Endothelial cell (in vitro differentiated cells): ENCODE data around the gene AP4M1. TPM values are rescaled to one million over a fixed set of nuclear protein-coding genes. Genes with fewer than 3 reads are reported as not detected.
A peak's percentile ranks its signal among the peaks of the same experiment; 100 is the strongest.

Source experiments
- DNase-seq: peaks from one replicate; pipeline ENCODE4 v3.0.0; 2021; ENCODE audit warnings: low spot score
- H3K27ac Mint-ChIP-seq: one replicate; pipeline ENCODE4 v1.8.0; 2021; ENCODE audit warnings: mixed read lengths, inconsistent platforms; ENCODE audit not compliant: unreplicated experiment
- H3K27me3 Mint-ChIP-seq: one replicate; pipeline ENCODE4 v1.8.0; 2021; ENCODE audit warnings: mild to moderate bottlenecking, moderate library complexity, mixed read lengths, inconsistent platforms; ENCODE audit not compliant: unreplicated experiment
- H3K36me3 Mint-ChIP-seq: one replicate; pipeline ENCODE4 v1.8.0; 2021; ENCODE audit warnings: mild to moderate bottlenecking, low read depth, mixed read lengths, inconsistent platforms; ENCODE audit not compliant: unreplicated experiment
- H3K4me1 Mint-ChIP-seq: one replicate; pipeline ENCODE4 v1.8.0; 2021; ENCODE audit warnings: mild to moderate bottlenecking, mixed read lengths, inconsistent platforms; ENCODE audit not compliant: unreplicated experiment
- H3K4me3 Mint-ChIP-seq: one replicate; pipeline ENCODE4 v1.8.0; 2021; ENCODE audit warnings: mild to moderate bottlenecking, mixed read lengths, inconsistent platforms; ENCODE audit not compliant: unreplicated experiment
- H3K9me3 Mint-ChIP-seq: one replicate; pipeline ENCODE4 v1.8.0; 2021; ENCODE audit warnings: mixed read lengths, inconsistent platforms; ENCODE audit not compliant: unreplicated experiment
- total RNA-seq: library from RNA; stranded (reverse); fragmentation: NEBNext Ultra II Directional; extraction: Animal tissue kit (Norgen Biotek cat#: 25700); gene quantifications from one replicate; pipeline ENCODE4 v1.2.1, GENCODE V29; 2021; ENCODE audit not compliant: unreplicated experiment
- TF ChIP-seq, protein P1 (sequence below): fragments of 200-600 bp; sonication (generic); IDR thresholded peaks from one replicate; pipeline ENCODE4 v1.5.0; 2021; ENCODE audit warnings: antibody characterized with exemption; ENCODE audit not compliant: unreplicated experiment

The AP4M1 gene
- total RNA-seq, 1 donor from 2014 or later: 17.8 TPM

DNA sequence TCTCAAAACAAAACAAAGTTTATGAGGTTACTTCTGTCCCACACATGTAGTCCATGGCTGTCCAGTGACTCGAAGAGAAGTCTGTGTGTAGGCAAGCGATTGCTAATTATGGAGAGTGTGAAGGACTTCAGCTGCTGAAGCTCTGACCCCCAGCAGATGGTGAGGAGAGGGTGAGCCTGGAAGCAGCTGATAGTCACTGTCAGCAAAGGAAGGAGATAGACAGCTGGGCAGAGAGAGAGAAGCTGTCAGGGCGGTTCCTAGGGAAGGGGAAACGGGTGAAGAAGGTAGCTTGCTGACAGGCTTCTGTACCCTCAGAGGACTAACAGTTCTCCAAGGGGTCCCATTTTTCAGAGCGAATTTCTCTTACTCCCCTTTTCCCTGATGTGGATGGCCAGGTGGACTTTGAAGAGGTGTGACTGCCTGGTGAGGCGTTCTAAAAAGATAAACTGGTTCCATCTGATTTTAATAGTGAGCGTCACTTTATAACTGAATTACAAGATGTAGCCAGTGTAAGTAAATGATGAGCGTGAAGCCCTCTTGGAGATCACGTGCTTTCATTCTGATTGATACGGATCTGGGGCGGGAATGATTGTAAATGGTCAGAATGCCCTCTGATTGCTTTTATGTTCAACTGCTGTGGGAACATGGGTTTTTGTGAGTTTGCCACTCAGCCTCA is 39.8 kb upstream of the AP4M1 start:
- no peak overlapping the region for H3K27ac Mint-ChIP-seq
- peak overlapping the region; percentile 78 for H3K4me3 Mint-ChIP-seq

DNA sequence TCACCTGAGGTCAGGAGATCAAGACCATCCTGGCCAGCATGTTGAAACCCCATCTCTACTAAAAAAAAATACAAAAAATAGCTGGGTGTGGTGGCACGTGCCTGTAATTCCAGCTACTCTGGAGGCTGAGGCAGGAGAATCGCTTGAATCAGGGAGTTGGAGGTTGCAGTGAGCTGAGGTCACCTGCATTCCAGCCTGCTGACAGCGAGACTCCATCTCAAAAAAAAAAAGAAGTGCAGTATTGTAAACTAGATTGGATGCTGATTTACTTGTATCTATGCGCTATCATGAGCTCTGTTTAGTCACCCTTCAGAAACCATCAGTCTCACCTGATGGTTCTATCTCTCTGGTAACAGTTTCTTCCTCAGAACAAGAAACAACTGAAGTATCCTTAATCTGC is 38.1 kb upstream of the AP4M1 start:
- DNase-seq: no peak
- Mint-ChIP-seq H3K27me3 (peaks cover 3% of the 10 kb centered on the region), H3K4me3 (peak overlapping the region; percentile 42), H3K9me3 (no peaks in the 10 kb centered on the region), H3K27ac (no peak overlapping the region), H3K4me1 (no peaks in the 10 kb centered on the region), H3K36me3 (peaks cover 42% of the 10 kb centered on the region)
- TF ChIP-seq, protein P1, sequence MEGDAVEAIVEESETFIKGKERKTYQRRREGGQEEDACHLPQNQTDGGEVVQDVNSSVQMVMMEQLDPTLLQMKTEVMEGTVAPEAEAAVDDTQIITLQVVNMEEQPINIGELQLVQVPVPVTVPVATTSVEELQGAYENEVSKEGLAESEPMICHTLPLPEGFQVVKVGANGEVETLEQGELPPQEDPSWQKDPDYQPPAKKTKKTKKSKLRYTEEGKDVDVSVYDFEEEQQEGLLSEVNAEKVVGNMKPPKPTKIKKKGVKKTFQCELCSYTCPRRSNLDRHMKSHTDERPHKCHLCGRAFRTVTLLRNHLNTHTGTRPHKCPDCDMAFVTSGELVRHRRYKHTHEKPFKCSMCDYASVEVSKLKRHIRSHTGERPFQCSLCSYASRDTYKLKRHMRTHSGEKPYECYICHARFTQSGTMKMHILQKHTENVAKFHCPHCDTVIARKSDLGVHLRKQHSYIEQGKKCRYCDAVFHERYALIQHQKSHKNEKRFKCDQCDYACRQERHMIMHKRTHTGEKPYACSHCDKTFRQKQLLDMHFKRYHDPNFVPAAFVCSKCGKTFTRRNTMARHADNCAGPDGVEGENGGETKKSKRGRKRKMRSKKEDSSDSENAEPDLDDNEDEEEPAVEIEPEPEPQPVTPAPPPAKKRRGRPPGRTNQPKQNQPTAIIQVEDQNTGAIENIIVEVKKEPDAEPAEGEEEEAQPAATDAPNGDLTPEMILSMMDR: no peak

More for the DNA sequence above, 39.8 kb upstream of the AP4M1 start:
- H3K36me3 Mint-ChIP-seq: peaks cover 45% of the 10 kb centered on the region
- no peaks in the 10 kb centered on the region for H3K9me3 Mint-ChIP-seq
- DNase-seq: no peak
- no peaks in the 10 kb centered on the region for H3K4me1 Mint-ChIP-seq
- peaks cover 3% of the 10 kb centered on the region for H3K27me3 Mint-ChIP-seq
- TF ChIP-seq, protein P1: no peak

DNA sequence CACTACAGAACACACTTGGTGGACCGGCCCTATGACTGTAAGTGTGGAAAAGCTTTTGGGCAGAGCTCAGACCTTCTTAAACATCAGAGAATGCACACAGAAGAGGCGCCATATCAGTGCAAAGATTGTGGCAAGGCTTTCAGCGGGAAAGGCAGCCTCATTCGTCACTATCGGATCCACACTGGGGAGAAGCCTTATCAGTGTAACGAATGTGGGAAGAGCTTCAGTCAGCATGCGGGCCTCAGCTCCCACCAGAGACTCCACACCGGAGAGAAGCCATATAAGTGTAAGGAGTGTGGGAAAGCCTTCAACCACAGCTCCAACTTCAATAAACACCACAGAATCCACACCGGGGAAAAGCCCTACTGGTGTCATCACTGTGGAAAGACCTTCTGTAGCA is 37.3 kb upstream of the AP4M1 start:
- Mint-ChIP-seq H3K4me3 (peak overlapping the region; percentile 42), H3K27ac (no peak overlapping the region), H3K4me1 (no peaks in the 10 kb centered on the region), H3K9me3 (no peaks in the 10 kb centered on the region), H3K27me3 (peaks cover 3% of the 10 kb centered on the region), H3K36me3 (peaks cover 35% of the 10 kb centered on the region)
- TF ChIP-seq, protein P1: no peak
- DNase-seq: no peak

DNA sequence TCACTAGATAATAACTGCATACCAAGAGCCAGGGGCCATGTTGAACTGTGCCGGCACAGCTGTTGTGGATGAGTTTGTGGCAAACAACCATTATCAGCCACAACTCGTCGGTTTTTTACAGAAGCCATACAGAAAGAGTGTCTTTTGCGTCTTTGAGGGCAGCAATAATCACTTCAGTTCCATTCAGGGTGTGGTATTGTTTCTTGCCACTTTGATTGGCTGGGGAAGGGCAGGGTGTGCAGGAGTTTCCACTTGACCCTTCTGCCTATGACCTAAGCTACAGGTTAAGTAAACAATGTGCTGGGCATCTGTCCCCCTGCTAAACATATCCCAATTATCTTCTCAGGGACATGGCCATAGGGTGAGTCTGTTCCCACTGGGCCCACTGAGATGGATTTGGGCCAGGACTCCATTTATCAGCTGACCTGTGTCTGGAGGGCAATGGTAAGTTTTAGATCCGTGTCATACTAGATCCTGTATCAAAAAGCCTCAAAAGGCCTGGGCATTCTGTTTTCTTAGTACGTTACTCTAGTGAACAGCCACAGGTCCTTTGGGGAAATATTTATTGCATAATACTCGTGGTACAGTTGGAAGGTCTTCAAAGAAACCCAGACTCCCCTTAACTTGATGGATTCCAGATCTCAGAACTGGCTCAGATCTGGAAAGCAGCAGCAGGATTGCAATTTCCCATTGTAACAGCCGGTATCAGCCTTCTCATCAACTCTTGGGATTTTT is 35.8 kb upstream of the AP4M1 start:
- Mint-ChIP-seq H3K27me3 (peaks cover 8% of the 10 kb centered on the region), H3K4me1 (no peaks in the 10 kb centered on the region), H3K27ac (peak overlapping the region; percentile 52), H3K4me3 (no peak overlapping the region), H3K9me3 (peaks cover 3% of the 10 kb centered on the region), H3K36me3 (peaks cover 41% of the 10 kb centered on the region)
- TF ChIP-seq, protein P1: no peak
- no peak for DNase-seq

DNA sequence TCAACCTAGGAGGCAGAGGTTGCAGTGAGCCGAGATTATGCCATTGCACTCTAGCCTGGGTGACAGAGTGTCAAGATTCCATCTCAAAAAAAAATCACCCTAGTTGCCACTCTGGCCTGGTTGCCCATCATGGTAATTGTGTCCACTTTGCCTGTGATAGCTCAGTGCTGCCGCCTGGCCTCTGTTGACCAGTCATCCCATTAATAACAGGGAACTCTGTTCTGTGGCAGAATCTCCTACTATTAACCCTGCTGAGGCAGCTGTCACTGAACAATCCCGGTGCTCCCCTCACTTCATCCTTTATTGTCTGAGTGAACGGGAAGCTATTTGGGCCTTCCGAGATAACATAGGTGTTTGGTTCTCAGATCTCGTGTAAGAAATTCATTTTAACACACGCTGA is 34.5 kb upstream of the AP4M1 start:
- Mint-ChIP-seq H3K4me3 (no peak overlapping the region), H3K27me3 (peaks cover 9% of the 10 kb centered on the region), H3K9me3 (peaks cover 16% of the 10 kb centered on the region), H3K36me3 (peaks cover 46% of the 10 kb centered on the region), H3K4me1 (no peaks in the 10 kb centered on the region), H3K27ac (no peak overlapping the region)
- DNase-seq: no peak
- TF ChIP-seq, protein P1: no peak
